ENCODE data around the gene PPP1R15A.
"Not testable (repeated sequence)": the region's sequence is repeated elsewhere in the genome, so short reads cannot be mapped to it uniquely, and the experiment has no call there.

DNA sequence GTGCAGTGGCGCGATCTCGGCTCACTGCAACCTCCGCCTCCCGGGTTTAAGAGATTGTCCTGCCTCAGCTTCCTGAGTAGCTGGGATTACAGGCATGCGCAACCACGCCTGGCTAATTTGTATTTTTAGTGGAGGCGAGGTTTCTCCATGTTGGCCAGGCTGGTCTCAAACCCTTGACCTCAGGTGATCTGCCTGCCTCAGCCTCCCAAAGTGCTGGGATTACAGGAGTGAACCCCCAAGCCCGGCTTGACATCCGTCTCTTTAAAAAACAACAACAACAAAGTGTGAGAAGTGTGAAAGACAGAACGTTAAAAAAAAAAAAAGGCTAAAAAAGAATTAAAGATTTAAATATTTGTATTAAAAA lies 27.1 kb downstream of the PPP1R15A start:
- TF ChIP-seq, protein P1, sequence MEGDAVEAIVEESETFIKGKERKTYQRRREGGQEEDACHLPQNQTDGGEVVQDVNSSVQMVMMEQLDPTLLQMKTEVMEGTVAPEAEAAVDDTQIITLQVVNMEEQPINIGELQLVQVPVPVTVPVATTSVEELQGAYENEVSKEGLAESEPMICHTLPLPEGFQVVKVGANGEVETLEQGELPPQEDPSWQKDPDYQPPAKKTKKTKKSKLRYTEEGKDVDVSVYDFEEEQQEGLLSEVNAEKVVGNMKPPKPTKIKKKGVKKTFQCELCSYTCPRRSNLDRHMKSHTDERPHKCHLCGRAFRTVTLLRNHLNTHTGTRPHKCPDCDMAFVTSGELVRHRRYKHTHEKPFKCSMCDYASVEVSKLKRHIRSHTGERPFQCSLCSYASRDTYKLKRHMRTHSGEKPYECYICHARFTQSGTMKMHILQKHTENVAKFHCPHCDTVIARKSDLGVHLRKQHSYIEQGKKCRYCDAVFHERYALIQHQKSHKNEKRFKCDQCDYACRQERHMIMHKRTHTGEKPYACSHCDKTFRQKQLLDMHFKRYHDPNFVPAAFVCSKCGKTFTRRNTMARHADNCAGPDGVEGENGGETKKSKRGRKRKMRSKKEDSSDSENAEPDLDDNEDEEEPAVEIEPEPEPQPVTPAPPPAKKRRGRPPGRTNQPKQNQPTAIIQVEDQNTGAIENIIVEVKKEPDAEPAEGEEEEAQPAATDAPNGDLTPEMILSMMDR (IDR thresholded peaks at IDR 0.05), result not testable (repeated sequence)
- TF ChIP-seq POLR2A (IDR thresholded peaks at IDR 0.05), result not testable (repeated sequence)
